ENCODE measurements around the gene TBL1XR1. TPM values are rescaled to one million over a fixed set of nuclear protein-coding genes. Genes with fewer than 3 reads are reported as not detected.

Gene TBL1XR1
- total and polyA plus RNA-seq, 2 donors (not counting 3 experiments of a cell fraction or from before 2014, with no cell fraction given), result 26.9 to 146 TPM

GRCh38 chr3:177041730-177042551 is 155.3 kb downstream of the TBL1XR1 start:
- ChIA-PET CTCF (interaction anchor here (1.1 kb wide), 1 partner anchor 9 kb away, joined by 3 read pairs; no protein-coding TSS in a partner anchor), POLR2A (no interaction called here)
- Histone ChIP-seq H4K20me1 (replicated peaks; ENCODE audit: control insufficient read depth, extremely low read depth, insufficient read depth, low read length) (no peaks in the 10 kb centered on the region), H2AFZ (ENCODE audit: low read depth, low read length) (no peak overlapping the region), H3K4me1 (ENCODE audit: control insufficient read depth, extremely low read depth, insufficient read depth, low read length) (no peaks in the 10 kb centered on the region), H3K9me1 (replicated peaks; ENCODE audit: control insufficient read depth, extremely low read depth, insufficient read depth, low read length) (no peaks in the 10 kb centered on the region), H3K4me2 (ENCODE audit: insufficient read depth, low read length) (no peak overlapping the region), H3K36me3 (ENCODE audit: control insufficient read depth in 2 of 2, extremely low read depth in 1 of 2, insufficient read depth in 2 of 2, low read length in 2 of 2) (peaks cover 10 to 18% of the 10 kb centered on the region in 2 experiments), H3K79me2 (ENCODE audit: control insufficient read depth, insufficient read depth, low read length) (no peaks in the 10 kb centered on the region), H3K27me3 (ENCODE audit: control insufficient read depth in 2 of 2, insufficient read depth in 2 of 2, low read length in 2 of 2) (no peaks in the 10 kb centered on the region), H3K27ac (ENCODE audit: insufficient read depth, low read depth, low read length) (no peak overlapping the region), H3K4me3 (replicated peaks in 1 of 3; ENCODE audit: insufficient read depth in 1 of 3, low read depth in 1 of 3, low read length in 3 of 3) (no peak overlapping the region), H3K9me3 (replicated peaks; ENCODE audit: control insufficient read depth, insufficient read depth, low read length) (no peaks in the 10 kb centered on the region), H3K9ac (replicated peaks; ENCODE audit: extremely low read depth, insufficient read depth, low read length) (no peak overlapping the region)
- dilution Hi-C loops (cut with MboI; ENCODE audit: extremely low pct_ligation_motif_present, low sequenced_read_pairs), result no loop called here
- intact Hi-C loops (cut with micrococcal nuclease), result no loop called here
- BruUV-seq (replicated peaks), result no TSS peak
- TF ChIP-seq EZH2 (IDR thresholded peaks at IDR 0.05; ENCODE audit: borderline replicate concordance, low read depth, low read length, severe bottlenecking) (no peak), JUN (IDR thresholded peaks at IDR 0.05; ENCODE audit: borderline replicate concordance, insufficient read depth, insufficient read length, low read depth) (no peak), CTCF (IDR thresholded peaks at IDR 0.05; ENCODE audit: extremely low read depth in 1 of 2, insufficient read depth in 1 of 2, low read depth in 1 of 2, low read length in 2 of 2) (no peak), POLR2AphosphoS5 (IDR thresholded peaks at IDR 0.05; ENCODE audit: insufficient read depth, low read depth, low read length) (no peak), FOS (IDR thresholded peaks at IDR 0.05; ENCODE audit: borderline replicate concordance, insufficient read depth, low read length) (no peak), POLR2A (IDR thresholded peaks at IDR 0.05; ENCODE audit: low read depth, low read length) (no peak), GATA2 (IDR thresholded peaks at IDR 0.05; ENCODE audit: insufficient read depth, insufficient read length, low read depth, low read length) (no peak), MAX (IDR thresholded peaks at IDR 0.05; ENCODE audit: insufficient read depth, insufficient read length) (no peak), MYC (IDR thresholded peaks at IDR 0.05; ENCODE audit: low read depth, low read length) (no peak)
- DNase-seq (ENCODE audit: low read depth, low spot score) (no peak), FAIRE-seq (no peak)

Data from endothelial cell of umbilical vein (primary cell).